SK-N-SH (cell line): ENCODE measurements around the gene GALNT18.

Experiments used
- CTCF ChIP-seq: fragments of 200-600 bp; sonication (generic); IDR thresholded peaks from 2 replicates; pipeline ENCODE4 v1.6.1; 2017; ENCODE audit warnings: antibody characterized with exemption, mild to moderate bottlenecking, moderate library complexity
- GABPA ChIP-seq: IDR thresholded peaks from 2 replicates; pipeline ENCODE4 v1.4.0; 2012; ENCODE audit warnings: low read depth, mild to moderate bottlenecking
- POLR2AphosphoS5 ChIP-seq: IDR thresholded peaks from 2 replicates; pipeline ENCODE4 v1.6.1; 2012; ENCODE audit warnings: low read depth, low read length
- REST ChIP-seq: IDR thresholded peaks from 2 replicates; pipeline ENCODE4 v1.6.1; 2012; ENCODE audit warnings: mild to moderate bottlenecking, low read depth, low read length, moderate library complexity
- RFX5 ChIP-seq: IDR thresholded peaks from 2 replicates; pipeline ENCODE4 v1.6.1; 2012; ENCODE audit warnings: mild to moderate bottlenecking, improper control_type of control experiment, low read length
- SIN3A ChIP-seq: IDR thresholded peaks from 2 replicates; pipeline ENCODE4 v1.6.1; 2012; ENCODE audit warnings: low read depth, mild to moderate bottlenecking, low read length, moderate library complexity, borderline replicate concordance
- SMC3 ChIP-seq: IDR thresholded peaks from 2 replicates; pipeline ENCODE4 v1.6.1; 2012; ENCODE audit warnings: low read depth, low read length, improper control_type of control experiment
- TAF1 ChIP-seq: IDR thresholded peaks from 2 replicates; pipeline ENCODE4 v1.6.1; 2012; ENCODE audit warnings: low read depth, mild to moderate bottlenecking, low read length, moderate library complexity, borderline replicate concordance

GRCh38 chr11:11448626-11449025 lies 173.2 kb downstream of the GALNT18 start:
- TF ChIP-seq CTCF: no peak
- no peak for TF ChIP-seq POLR2AphosphoS5
- TF ChIP-seq REST: no peak
- TF ChIP-seq SIN3A: no peak
- TF ChIP-seq RFX5: no peak
- no peak for TF ChIP-seq SMC3
- no peak for TF ChIP-seq TAF1
- no peak for TF ChIP-seq GABPA
